Femur (tissue), 1 donor: ENCODE measurements around the gene GDPD5.
A peak's percentile ranks its signal among the peaks of the same experiment; 100 is the strongest.

Source experiments
- DNase-seq: peaks from one replicate; pipeline ENCODE4 v3.0.0-alpha.2; 2017

The GDPD5 gene

GRCh38 chr11:75487365-75487764 lies 38.4 kb downstream of the GDPD5 start:
- DNase-seq = no peak

- no peak for DNase-seq
Measured at GRCh38 chr11:75485742-75486141, 40.0 kb downstream of the GDPD5 start.

GRCh38 chr11:75482931-75483469 lies 42.7 kb downstream of the GDPD5 start:
- DNase-seq = no peak

DNA sequence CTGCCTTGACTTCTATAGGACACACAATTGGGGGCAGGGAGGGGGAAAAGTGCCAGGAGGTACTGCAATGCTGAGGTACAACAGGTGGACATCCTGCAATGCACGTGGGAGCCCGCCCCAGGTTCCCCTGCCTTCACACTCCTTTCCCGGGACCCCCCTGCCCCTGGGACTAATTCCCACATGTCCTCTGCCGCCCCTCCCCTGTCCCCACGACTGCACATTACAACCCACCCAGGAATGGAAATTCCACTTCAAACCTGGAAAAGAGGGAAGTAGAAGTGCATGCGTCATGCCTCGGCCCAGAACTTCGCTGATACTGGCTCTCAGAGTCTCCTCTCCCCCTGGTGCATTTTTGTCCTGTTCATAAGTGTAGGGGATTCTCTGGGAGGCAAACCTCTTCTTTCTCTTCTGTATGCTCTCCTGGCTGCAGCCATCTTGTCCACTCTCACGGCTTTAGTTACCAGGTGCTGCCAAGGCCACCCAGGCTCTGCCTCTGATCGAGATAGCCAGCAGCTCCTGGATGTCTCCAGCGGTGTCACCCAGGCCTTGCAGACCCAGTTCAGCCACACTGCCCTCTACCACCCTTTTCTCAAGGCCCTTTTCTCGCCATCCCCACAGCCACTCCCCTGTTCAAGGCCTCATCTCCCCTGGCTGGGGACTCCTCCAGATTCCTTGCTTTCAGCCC lies 43.7 kb downstream of the GDPD5 start:
- DNase-seq = no peak

GRCh38 chr11:75481223-75481921 lies 44.4 kb downstream of the GDPD5 start:
- DNase-seq = no peak

- no peak for DNase-seq
Measured at GRCh38 chr11:75480185-75481175, 45.3 kb downstream of the GDPD5 start.

DNA sequence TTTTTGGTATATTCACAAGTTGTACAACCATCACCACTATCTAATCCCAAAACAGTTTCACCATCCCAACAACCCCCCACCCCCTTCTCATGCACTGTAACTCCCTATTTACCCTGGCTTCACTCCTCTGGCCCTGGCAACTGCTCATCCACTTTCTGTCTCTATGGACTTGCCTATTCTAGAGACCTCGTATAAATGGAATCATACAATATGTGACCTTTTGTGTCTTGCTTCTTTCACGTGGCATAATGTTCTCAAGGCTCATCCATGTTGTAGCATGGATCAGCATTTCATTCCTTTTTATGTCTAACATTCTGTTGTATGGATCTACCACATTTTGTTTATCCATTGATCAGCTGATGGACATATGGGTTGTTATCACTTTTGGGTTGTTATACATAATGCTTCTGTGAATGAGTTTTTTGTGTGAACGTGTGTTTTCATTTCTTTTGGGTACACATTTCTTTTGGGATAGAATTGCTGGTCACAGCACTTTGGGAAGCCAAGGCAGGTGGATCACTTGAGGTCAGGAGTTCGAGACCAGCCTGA lies 46.1 kb downstream of the GDPD5 start:
- DNase-seq = no peak

- DNase-seq = no peak
Measured at GRCh38 chr11:75478783-75479596, 46.8 kb downstream of the GDPD5 start.

- DNase-seq = no peak
Measured at GRCh38 chr11:75477614-75477935, 48.2 kb downstream of the GDPD5 start.

GRCh38 chr11:75476739-75477613 lies 48.8 kb downstream of the GDPD5 start:
- DNase-seq = no peak

DNA sequence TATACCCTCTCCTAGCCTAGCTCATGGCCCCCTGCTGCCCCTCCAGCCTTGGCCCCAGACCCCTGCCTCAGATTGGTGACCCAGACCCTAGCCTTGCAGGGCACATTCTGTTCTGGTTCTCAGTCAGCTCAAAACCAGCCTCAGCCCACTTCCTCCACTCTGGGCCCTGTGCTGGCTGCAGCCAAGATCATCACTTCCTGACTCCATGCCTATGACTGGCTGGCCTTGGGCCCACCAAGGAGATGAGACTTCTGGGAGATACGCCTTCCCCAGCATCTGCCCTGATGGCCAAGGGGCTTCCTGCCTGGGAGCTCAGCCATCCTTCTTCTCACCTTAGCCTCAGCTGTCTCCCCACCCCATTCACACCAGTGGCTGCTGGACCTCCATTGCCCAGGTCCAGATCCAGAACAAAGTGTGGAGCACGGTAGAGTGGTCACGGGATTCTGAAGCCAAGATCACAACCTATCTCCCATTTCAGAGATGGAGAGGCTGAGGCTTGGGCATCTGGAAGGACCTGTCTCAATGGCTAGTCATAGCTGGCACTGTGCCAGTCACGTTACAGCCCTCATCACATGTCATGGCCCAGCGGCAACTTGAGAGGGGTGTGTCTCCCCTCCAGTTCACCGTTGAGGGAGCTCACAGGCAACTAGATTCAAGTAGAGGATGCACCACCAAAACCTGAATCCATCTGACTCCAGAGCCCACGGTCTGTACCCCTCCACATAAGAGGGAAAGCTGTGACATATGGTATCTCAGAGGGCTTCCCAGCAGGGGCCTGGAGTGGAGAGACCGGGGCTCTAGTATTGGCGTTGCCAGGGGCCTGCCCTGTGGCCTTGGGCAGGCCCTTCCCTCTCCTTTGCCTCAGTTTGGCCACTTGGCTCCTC lies 49.7 kb downstream of the GDPD5 start:
- DNase-seq = peak; percentile 40

DNA sequence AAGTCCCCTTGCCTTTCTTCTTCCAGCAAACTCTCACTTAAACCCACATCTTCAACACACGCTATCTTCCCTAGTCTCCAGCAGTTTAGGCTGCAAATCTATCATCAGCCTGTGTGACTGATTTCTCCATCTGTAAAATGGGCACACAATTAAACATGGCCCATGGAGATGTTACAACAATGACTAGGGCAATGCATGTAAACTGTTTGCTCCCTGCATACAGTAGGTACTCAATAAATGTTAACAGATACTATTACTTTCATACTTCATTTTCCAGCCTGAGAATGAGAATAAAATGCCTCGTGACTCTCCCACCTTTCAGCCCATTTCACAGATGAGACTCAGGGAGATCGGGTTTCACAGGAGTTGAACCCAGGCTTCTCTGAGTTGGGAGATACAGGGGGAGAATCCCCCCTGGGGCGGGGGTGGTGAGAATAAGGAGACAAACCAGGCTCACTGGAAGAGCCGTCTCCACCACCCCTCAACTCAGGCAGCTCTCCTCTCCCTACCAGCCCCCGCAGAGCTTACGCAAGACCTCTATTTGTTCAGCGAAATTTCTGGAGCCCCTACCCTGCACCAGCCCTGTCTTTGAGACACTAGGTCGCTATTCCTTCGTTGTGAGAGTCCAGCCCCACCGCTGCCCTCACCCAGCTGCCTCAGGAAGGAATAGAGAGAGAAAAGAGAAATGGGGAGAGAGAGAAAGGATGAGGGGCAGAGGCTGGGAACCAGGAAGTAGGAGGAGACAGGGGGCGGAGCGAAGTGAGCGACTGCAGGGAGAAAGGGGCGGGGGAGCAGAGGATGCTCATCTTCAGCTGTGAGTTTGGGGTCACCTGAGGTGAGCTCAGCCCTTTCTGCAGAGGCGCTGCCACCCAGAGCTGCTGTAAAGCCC lies 50.6 kb downstream of the GDPD5 start:
- DNase-seq = peak; percentile 72

DNA sequence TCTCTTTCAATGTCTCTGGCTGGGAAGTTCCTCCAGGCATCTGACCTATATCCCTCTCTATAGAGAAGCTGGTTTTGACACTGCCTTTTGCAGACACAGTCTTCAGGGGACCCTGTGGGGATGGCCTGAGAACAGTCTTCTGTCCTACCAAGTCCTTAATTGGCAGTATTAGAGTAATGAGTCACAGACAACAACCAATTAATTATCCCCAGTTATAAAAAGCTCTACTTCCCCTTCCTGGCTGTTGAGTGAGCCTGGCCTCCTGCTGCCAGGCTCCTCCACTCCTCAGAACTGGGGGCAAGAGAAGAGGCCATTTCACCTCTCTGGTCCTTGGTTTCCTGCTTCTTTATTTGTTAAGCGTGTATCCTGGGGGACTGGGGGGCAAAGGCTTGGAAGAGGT lies 51.5 kb downstream of the GDPD5 start:
- DNase-seq = no peak

DNA sequence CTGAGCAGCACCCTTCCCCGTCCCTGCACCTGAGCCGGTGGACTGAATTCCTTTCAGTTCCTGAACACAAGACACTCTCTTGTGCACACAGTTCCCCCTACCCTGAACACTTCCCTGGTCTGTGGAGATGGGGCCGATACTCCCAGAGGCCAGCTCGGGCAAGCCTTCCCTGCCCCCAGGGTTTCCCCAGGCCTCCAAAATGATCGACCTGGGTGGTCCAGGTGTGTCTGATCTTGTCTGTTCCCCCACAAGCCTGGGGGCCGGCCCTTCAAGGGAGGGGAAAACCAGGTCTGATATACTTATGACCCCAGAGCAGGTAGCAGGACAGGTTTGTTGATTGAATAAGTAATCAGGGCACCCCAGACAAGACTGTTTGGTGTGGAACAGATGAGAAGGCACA lies 52.1 kb downstream of the GDPD5 start:
- DNase-seq = no peak

GRCh38 chr11:75472081-75472732 lies 53.5 kb downstream of the GDPD5 start:
- DNase-seq = no peak

DNA sequence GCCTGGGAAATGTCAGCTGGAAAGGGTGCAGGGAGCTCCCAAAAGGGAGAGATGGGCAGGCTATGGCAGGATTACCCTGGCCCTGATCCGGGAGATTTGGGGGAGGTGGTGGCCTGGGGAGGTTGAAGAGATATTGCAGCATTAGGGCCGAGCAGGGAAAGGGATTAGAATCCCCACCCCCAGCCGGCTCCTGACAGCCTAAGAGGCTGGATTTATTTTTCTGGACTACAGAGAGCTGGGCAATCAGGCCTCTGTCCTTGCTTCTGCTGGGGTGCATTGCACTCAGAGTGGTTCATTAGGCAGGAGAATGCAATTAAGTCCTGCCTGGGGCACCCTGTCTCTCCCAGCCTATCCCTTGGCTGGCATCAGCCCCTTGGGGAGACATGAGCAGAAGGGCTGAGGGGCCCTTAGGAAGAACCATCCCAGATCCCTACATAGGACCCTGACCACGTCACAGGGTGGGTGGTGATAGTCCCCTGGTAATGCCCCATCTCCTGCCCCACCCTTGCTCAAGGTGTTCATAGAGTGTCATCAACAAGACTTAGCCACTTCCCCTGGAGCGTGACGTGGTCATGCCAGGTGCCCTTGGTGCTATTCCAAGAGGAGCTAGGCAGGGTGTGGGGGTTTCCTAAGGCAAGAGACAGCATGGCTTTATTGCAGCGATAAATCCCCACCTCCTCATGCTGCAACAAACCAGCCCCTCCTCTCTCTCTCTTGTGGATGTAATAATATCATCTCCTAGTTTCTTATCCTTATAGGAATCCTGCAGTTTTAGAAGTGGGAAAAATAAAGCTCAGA lies 54.4 kb downstream of the GDPD5 start:
- DNase-seq = no peak

- DNase-seq = no peak
Measured at GRCh38 chr11:75470476-75471080, 55.2 kb downstream of the GDPD5 start.
